GM18951 (cell line): ENCODE data around the gene LONRF2.
"Not testable (repeated sequence)": the region's sequence is repeated elsewhere in the genome, so short reads cannot be mapped to it uniquely, and the experiment has no call there.

ENCODE experiments used
- POLR2A ChIP-seq: IDR thresholded peaks from 4 replicates; pipeline ENCODE4 v1.6.1; 2011; ENCODE audit warnings: mild to moderate bottlenecking; ENCODE audit not compliant: insufficient read length, insufficient read depth; ENCODE audit errors: extremely low read depth
- in situ Hi-C: fragments of 300-500 bp; cut with MboI; formaldehyde crosslinking; loops from one replicate; pipeline ENCODE4 v1.12.0; 2022; ENCODE audit warnings: low sequenced_read_pairs, mixed read lengths, inconsistent platforms; ENCODE audit not compliant: unreplicated experiment

The LONRF2 gene

DNA sequence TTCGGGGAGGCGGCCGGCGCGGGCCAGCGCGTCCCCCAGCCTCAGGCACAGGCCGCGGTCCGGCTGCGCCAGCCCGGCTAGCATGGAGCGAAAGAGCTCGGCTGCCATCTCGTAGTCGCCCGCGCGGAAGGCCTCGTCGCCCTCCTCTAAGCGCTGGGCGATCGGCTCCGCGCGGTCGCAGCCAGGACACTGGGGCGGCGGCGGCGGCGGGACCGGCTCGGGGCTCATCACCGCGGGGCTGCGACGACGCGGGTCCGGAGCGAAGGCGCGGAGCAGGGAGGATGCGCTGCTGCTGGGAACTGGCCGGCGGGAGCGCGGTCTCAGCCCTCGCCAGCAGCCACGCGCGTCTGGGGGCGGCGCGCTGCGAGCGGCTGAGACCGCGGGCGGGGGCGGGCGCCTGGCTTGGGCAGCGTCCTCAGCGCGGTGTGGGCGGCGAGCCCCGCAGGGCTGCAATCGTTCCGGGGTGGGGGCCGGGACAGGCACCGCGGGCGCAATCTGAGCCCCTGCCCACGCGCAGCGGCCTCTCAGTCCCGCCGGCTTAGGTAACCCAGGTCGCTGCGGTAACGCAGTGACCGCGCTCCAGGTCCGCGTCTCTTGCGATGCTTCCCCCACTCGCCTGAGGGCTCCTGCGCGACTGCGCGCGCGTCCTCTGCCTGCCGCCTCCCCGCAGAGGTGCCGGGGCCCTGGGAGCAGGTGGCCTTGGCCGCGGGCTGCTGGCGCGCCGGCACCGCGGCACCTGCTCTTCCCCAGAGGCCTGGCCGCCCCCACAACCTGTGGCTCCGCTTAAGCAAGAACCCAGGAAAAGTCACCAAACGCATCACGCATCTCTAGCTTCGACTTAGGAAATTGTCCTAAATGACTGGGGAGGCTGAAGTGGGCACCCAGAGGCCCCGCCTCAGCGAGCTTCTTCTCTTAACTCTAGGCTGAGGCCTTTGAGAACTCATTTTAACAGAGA is at the start of gene LONRF2:
Gene LONRF2, minus strand, starts transcription at position 636 of the 955 bp plus-strand sequence. Its CDS starts 408 bp downstream, at position 228.
- in situ Hi-C loops, result no loop called here
- TF ChIP-seq POLR2A, result no peak

DNA sequence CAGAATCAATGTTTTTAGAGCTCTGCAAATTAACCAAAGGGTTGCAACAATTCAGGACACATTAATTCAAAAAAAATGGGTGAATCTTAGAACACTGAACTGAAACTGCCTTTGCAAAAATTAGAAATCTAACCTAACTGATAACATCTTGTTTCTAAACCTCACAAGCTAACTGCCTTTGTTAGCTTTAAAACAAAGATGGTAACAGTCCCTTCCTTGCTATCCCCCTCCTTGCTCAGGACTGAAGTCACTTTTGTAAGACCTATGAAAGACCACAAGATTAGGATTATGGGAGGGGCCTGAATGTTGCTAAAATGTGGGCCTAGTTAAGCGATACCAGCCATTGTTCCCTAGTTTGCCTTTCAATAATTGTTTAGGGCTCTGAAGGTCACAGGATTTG is 44.9 kb upstream of the LONRF2 start:
- in situ Hi-C loops, result no loop called here
- TF ChIP-seq POLR2A, result no peak

DNA sequence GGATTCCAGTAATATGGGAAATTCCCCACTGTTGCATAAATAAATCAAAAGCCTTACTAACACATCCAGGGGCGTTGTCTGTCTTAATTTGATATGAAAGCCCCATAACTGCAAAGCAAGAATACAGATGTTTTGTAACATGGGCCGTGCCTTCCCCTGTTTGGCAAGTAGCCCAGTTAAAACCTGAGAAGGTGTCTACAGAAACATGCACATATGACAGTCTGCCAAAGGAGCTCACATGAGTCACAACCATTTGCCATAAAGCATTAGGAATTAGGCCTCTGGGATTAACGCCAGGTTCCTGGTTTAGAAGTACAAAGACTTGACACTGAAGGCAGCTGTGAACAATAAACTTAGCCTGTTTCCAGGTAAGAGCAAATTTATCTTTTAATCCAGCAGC is 43.1 kb upstream of the LONRF2 start:
- in situ Hi-C loops, result no loop called here

DNA sequence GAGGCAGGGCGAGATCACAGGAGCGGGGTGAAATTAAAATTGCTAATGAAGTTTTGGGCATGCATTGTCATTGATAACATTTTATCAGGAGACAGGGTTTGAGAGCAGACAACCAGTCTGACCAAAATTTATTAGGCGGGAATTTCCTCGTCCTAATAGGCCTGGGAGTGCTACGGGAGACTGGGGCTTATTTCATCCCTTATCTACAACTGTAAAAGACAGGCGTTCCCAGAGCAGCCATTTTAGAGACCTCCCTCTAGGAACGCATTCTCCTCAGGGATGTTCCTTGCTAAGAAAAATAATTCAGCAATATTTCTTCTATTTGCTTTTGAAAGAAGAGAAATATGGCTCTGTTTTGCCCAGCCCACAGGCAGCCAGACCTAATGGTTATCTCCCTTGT is 40.0 kb upstream of the LONRF2 start:
- in situ Hi-C loops, result not testable (repeated sequence)

More for the DNA sequence above, 43.1 kb upstream of the LONRF2 start:
- no peak for TF ChIP-seq POLR2A

DNA sequence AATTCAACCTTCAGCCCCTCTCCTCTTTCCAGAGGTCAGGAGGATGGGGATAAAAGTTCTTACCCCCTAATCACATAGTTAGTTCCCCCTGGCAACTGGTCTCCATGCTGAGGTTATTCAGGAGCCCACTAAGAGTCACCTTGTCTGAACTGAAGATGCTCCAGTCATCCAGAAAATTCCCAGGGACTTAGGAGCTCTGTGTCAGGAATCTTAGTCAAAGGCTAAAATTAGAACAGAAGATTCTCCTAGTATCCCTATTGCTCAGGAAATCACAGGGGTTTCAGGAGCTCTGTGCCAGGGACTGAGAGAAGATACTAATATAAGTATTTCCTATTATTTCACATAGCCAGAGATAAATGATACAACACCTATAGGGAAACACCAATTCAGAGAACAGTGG is 37.3 kb upstream of the LONRF2 start:
- in situ Hi-C loops, result no loop called here
- no peak for TF ChIP-seq POLR2A

DNA sequence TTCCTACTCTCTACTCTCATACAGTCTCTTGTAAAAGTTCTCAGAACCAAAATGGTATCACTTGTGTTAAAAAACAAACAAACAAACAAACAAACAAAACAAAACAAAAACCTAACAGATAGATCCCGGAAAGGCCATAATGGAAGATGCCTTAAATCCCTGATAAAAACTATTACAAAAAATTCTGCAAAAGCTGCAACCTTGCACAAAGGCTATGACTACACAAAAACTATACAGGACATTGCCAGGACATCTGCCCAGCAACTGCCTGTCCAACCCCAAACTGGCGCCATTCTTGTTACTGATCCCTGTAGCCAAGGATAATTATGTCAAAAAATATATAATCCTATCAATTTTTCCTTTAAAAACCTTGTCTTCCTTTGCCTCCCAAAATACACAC is 36.3 kb upstream of the LONRF2 start:
- no peak for TF ChIP-seq POLR2A

DNA sequence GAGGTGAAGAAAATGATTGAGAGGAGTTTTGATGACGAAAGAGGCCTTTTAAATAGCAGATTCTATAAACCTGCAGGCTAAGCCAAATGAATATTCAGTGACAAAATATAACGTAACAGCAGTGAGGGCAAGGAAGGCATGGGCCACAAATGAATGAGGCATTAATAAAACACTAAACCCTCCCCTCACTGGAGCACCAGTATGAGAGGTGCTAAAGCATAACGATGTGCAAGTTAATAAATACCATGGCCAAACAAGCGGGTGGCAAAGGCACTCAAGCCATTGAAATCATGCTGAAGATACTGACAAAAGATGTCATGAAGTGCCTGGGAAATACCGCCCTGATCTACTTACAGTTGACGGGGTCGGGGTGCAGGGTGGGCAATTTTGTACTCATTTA is 30.2 kb upstream of the LONRF2 start:
- in situ Hi-C loops, result no loop called here
- TF ChIP-seq POLR2A, result no peak

More for the DNA sequence above, 36.3 kb upstream of the LONRF2 start:
- in situ Hi-C loops, result no loop called here

DNA sequence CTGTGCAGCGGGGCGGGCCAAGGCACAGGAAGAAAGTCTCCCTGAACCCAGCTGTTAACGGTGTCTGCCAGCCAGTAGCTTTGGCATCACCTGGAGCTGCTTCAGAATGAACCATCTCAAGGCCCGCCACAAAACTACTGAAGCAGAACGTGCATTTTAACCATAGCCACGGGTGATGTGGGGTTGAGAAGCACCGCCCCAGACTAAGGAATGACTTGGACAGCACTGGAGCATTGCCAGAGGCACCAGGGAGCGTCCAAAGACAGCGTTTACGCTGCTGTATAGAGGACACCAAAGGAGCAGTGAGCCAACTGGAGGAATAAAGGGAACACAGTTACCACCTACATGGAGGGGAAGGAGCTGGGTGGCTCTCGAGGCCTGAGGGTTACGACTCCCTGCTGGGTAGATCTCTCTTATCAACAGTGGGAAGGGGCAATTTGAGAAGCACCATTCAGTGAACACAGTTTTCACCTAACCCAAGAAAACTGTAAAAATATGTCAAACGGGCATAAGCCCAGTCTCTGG is 28.4 kb upstream of the LONRF2 start:
- TF ChIP-seq POLR2A, result no peak
- in situ Hi-C loops, result no loop called here

DNA sequence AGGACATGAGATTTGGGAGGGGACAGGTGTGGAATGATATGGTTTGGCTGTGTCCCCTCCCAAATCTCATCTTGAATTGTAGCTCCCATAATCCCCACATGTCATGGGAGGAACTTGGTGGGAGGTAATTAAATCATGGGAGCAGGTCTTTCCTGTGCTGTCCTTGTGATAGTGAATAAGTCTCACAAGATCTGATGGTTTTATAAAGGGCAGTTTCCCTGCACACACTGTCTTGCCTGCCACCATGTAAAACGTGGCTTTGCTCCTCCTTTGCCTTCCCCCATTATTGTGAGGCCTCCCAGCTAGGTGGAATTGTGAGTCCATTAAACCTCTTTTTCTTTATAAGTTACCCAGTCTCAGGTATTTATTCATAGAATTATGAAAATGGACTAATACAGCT is 22.8 kb upstream of the LONRF2 start:
- in situ Hi-C loops, result not testable (repeated sequence)

DNA sequence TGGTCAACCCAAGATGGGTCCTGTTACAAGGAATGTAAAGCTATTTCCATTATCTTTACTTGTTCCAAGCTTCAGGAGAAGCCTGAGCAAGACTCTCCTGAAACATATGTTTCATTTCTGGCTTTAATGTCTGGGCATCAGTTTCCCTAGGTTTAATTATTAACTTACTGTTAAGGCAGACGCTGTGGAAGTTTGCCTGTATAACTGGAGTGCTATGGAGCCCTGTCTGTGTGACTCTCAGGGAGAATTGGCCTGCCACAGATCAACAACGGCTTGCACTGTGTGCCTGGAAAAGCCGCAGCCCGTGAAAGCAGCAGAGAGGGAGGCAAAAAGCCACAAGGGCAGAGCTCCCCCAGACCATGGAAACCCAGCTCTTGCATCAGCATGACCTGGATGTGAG is 22.1 kb upstream of the LONRF2 start:
- no peak for TF ChIP-seq POLR2A
- in situ Hi-C loops, result no loop called here

DNA sequence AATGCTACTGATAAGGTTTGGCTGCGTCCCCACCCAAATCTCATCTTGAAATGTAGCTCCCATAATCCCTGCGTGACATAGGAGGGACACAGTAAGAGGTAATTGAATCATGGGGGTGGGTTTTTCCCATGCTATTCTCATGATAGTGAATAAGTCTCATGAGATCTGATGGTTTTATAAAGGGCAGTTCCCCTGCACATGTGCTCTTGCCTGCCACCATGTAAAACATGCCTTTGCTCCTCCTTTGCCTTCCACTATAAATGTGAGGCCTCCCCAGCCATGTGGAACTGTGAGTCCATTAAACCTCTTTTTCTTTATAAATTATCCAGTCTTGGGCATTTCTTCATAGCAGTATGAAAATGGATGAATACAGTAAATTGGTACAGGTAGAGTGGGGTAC is 20.2 kb upstream of the LONRF2 start:
- in situ Hi-C loops, result not testable (repeated sequence)

DNA sequence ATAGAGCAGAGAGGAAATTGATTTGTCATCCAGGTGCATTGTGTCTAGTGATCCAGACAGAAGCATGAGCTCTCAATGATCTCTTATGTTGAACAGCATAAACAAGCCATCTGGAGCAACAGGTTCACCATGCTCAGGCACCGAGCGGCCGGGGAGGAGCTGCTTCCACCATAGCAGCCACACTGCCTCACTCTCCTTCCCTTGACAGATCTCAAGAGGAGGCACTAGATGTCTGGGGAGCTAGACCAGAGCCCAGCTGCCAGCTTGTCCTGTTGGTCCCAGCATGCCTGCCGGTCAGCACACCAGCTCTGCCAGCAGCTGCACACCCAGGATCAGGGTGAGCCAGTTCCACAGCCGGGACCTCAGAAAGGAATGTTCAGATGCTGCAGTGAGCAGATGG is 17.5 kb upstream of the LONRF2 start:
- no peak for TF ChIP-seq POLR2A
- in situ Hi-C loops, result no loop called here

DNA sequence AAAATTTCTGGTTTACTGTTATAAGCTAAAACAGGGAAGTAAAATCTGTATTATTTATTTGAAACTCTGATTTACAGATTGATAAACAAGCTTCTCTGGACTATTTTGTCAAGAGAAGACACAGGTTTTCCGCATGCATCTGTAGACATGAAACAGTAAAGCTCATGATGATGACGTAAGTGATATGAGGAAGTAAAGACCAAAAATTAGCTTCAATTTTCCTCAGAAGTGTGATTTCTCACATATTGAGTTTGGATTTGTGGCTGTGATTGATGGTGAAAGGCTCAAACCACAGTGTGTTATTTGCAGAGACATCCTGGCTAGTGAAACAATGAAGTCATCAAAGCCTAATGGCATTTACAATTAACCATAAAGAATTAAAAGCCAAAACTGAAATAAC is 12.6 kb upstream of the LONRF2 start:
- no peak for TF ChIP-seq POLR2A
- in situ Hi-C loops, result no loop called here

DNA sequence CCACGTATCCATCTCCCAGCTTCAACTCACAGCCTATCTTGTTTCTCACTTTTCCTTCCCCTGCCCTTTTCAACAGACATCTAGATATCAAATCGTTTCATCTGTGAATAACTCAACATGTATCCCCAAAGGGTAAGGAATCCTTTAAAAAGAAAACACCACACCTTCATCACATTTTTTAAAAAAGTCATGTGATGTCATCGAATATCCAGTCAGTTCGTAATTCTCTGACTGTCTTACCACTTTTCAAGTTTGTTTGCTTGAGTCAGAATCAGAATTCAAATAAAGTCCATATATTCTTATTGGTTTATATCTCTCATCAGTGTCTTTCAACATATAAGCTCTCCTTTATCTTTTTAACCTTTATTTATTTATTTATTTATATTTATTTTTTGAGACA is 5.4 kb upstream of the LONRF2 start:
- TF ChIP-seq POLR2A, result no peak
- in situ Hi-C loops, result no loop called here

DNA sequence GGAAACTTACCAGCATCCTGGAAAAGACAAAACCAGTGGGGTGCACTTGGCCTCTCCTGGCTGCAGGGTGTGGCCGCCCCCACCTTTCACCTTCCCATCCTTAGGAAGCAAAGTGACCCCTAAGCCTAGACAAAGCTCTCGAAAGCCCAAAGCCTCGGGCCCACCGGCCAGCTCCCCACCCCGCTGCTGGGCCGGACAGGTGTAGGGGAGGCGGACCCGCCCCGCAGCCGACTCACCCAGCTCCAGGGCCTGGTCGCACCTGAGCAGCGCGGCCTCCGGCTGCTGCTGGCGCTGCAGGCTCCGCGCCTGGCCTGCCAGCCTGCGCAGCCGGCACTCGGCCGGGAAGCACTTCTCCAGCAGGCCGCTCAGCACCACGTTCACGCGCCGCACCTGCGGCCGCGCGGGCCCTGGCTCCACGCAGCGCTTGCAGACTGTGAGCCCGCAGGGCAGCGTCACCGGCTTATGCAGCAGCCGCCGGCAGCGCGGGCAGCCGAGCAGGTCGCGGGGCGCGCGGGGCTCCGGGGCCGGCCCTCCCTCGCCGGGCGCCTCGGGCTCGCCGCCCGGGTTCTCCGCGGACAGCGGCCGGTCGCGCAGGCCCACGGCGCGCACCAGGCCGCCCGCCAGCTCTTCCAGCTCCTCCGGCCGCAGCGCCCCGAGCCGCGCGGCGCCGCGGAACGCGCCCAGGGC is 979 bp downstream of the LONRF2 start:
- TF ChIP-seq POLR2A, result no peak
- in situ Hi-C loops, result no loop called here
